GM18870 (cell line): ENCODE results near the gene ZGPAT.

Experiments
- ATAC-seq: cut with Tn5 transposase; IDR thresholded peaks from one replicate; pipeline ENCODE4 v1.9.1; 2021; ENCODE audit warnings: moderate library complexity; ENCODE audit not compliant: unreplicated experiment

The ZGPAT gene

GRCh38 chr20:63742381-63743024 is 34.7 kb downstream of the ZGPAT start:
- no peak for ATAC-seq

GRCh38 chr20:63743210-63743970 is 35.6 kb downstream of the ZGPAT start:
- no peak for ATAC-seq

- ATAC-seq = no peak
Observed at GRCh38 chr20:63744158-63744557, 36.3 kb downstream of the ZGPAT start.

- ATAC-seq = no peak
Observed at GRCh38 chr20:63744574-63745423, 37.0 kb downstream of the ZGPAT start.

GRCh38 chr20:63745424-63745805 is 37.6 kb downstream of the ZGPAT start:
- ATAC-seq = no peak

GRCh38 chr20:63745961-63746731 is 38.3 kb downstream of the ZGPAT start:
- ATAC-seq = no peak

- ATAC-seq = no peak
Observed at GRCh38 chr20:63746751-63747315, 39.0 kb downstream of the ZGPAT start.

- ATAC-seq = no peak
Observed at GRCh38 chr20:63747622-63748069, 39.8 kb downstream of the ZGPAT start.

- ATAC-seq = no peak
Observed at GRCh38 chr20:63748070-63748933, 40.5 kb downstream of the ZGPAT start.

GRCh38 chr20:63748934-63749270 is 41.1 kb downstream of the ZGPAT start:
- no peak for ATAC-seq

- no peak for ATAC-seq
Observed at GRCh38 chr20:63749597-63750508, 42.0 kb downstream of the ZGPAT start.

GRCh38 chr20:63750807-63751470 is 43.1 kb downstream of the ZGPAT start:
- ATAC-seq = no peak

GRCh38 chr20:63751471-63752271 is 43.8 kb downstream of the ZGPAT start:
- ATAC-seq = no peak

- no peak for ATAC-seq
Observed at GRCh38 chr20:63752411-63753101, 44.7 kb downstream of the ZGPAT start.

- ATAC-seq = no peak
Observed at GRCh38 chr20:63753381-63753780, 45.5 kb downstream of the ZGPAT start.

GRCh38 chr20:63754008-63754407 is 46.2 kb downstream of the ZGPAT start:
- ATAC-seq = no peak
